K562 (cell line): Measurements from ENCODE around the gene ENTPD3. TPM values are rescaled to one million over a fixed set of nuclear protein-coding genes. Genes with fewer than 3 reads are reported as not detected.
A peak's percentile ranks its signal among the peaks of the same experiment; 100 is the strongest.

Experiments
- DACH1 ChIP-seq: fragments of 450-650 bp; IDR thresholded peaks from 2 replicates; pipeline ENCODE4 v1.6.1; 2018; ENCODE audit not compliant: partially characterized antibody
- JUN ChIP-seq, 2 experiments: sonication (generic) in 1 of 2; formaldehyde crosslinking in 1 of 2; IDR thresholded peaks; 2 replicates each; pipeline versions ENCODE4 v1.6.1 to v1.8.0; 2012 to 2022; ENCODE audit warnings: borderline replicate concordance in 2 of 2, mild to moderate bottlenecking in 2 of 2, improper control_type of control experiment in 1 of 2, low read depth in 1 of 2, low read length in 1 of 2, missing genetic modification reagents in 1 of 2
- MAZ ChIP-seq, 2 experiments: fragments of 450-650 bp in 1 of 2; sonication (generic) in 1 of 2; formaldehyde crosslinking; IDR thresholded peaks in 1 of 2; conservative IDR thresholded peaks in 1 of 2; 2 replicates each; pipeline versions ENCODE4 v1.4.0 to v1.5.0; 2020; ENCODE audit warnings: mild to moderate bottlenecking in 1 of 2, missing genetic modification reagents in 1 of 2
- MCM3 ChIP-seq: fragments of 450-650 bp; IDR thresholded peaks from 2 replicates; pipeline ENCODE4 v1.6.1; 2016
- MEF2D ChIP-seq: conservative IDR thresholded peaks from 2 replicates; pipeline ENCODE4 v1.6.1; 2016; ENCODE audit warnings: low read depth, missing genetic modification characterization, missing compliant biosample characterization
- MNT ChIP-seq, 2 experiments: fragments of 450-650 bp; conservative IDR thresholded peaks; 2 replicates each; pipeline ENCODE4 v1.6.1; 2017; ENCODE audit warnings: mild to moderate bottlenecking in 2 of 2, moderate library complexity in 2 of 2
- MYC ChIP-seq, 2 experiments: fragments of 250-450 bp in 1 of 2; sonication (Bioruptor Pico) in 1 of 2; IDR thresholded peaks; 2 replicates each; pipeline versions ENCODE4 v1.5.1 to v1.6.1; 2012 to 2021; ENCODE audit warnings: low read depth in 2 of 2, borderline replicate concordance in 1 of 2, improper control_type of control experiment in 1 of 2, low read length in 1 of 2, mild to moderate bottlenecking in 1 of 2, moderate library complexity in 1 of 2
- SMARCA4 ChIP-seq: fragments of 450-650 bp; IDR thresholded peaks from 2 replicates; pipeline ENCODE4 v1.6.1; 2016
- SMC3 ChIP-seq: conservative IDR thresholded peaks from 2 replicates; pipeline ENCODE4 v1.6.1; 2011; ENCODE audit warnings: low read depth, low read length, improper control_type of control experiment; ENCODE audit not compliant: insufficient read depth
- ZNF263 ChIP-seq: sonication (generic); formaldehyde crosslinking; IDR thresholded peaks from 2 replicates; pipeline ENCODE4 v1.8.0; 2022; ENCODE audit warnings: mild to moderate bottlenecking, missing genetic modification reagents, borderline replicate concordance
- ZNF445 ChIP-seq: fragments of 250-450 bp; sonication (Bioruptor Pico); IDR thresholded peaks from 2 replicates; pipeline ENCODE4 v1.4.0; 2020; ENCODE audit warnings: low read depth, mild to moderate bottlenecking, moderate library complexity
- ZNF512 ChIP-seq: IDR thresholded peaks from 2 replicates; pipeline ENCODE4 v1.6.1; 2016; ENCODE audit warnings: missing genetic modification characterization, missing compliant biosample characterization
- ZNF696 ChIP-seq: fragments of 250-450 bp; sonication (Bioruptor Pico); conservative IDR thresholded peaks from 2 replicates; pipeline ENCODE4 v1.4.0; 2020; ENCODE audit warnings: mild to moderate bottlenecking, moderate library complexity
- polyA plus RNA-seq, 8 experiments: library from polyadenylated mRNA; depleted of rRNA in 4 of 8; stranded (reverse) in 5 of 8; unstranded in 3 of 8; fragments of >200 nt; fragmentation: Nextera tagmentation in 2 of 8; fragmentation: Illumina TruSeq in 1 of 8; extraction: Ambion mirVana in 2 of 8; extraction: Trizol in 1 of 8; gene quantifications; 2 replicates each; pipeline versions ENCODE4 v1.2.1 to v1.2.3, GENCODE V29; 2011 to 2014; ENCODE audit warnings: inconsistent platforms in 1 of 8, missing spikeins in 1 of 8
- total RNA-seq, 7 experiments: library from RNA; depleted of rRNA in 6 of 7; stranded (reverse); fragments of >200 nt in 6 of 7; fragmentation: Illumina TruSeq in 2 of 7; extraction: Trizol in 2 of 7; gene quantifications; 2 replicates each; pipeline versions ENCODE4 v1.2.1 to v1.2.3, GENCODE V29; 2011 to 2021; ENCODE audit warnings: low replicate concordance in 1 of 7
- TF ChIP-seq, protein P1 (sequence below): IDR thresholded peaks from 3 replicates; pipeline ENCODE4 v1.6.1; 2011; ENCODE audit warnings: borderline replicate concordance, mild to moderate bottlenecking, moderate library complexity; ENCODE audit not compliant: insufficient read length; ENCODE audit errors: extremely low read depth
- TF ChIP-seq, protein P2 (sequence below): fragments of 200-800 bp; sonication (Bioruptor generic); IDR thresholded peaks from 2 replicates; pipeline ENCODE4 v1.6.1; 2017; ENCODE audit warnings: missing genetic modification characterization, missing compliant biosample characterization

The ENTPD3 gene
- total and polyA plus RNA-seq, 9 of the 15 experiments (the other 6 are each of a cell fraction or from before 2014, with no cell fraction given) = 0.23 to 2.1 (median 0.58) TPM

DNA sequence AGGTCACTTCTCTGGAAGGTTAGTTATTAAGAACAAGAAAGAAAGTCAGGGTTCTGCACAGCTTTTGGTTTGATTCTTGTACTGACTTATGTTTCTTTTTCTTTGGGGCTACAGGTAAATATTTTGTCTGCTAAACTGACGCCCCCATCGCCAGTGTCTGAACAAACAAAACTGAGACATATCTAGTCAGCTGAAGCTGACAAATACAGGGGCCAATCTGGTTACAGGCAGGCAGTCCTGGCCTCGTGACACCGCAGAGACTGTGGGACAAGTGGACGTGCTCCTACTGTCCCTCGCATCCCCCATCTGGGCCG is 65.5 kb downstream of the ENTPD3 start (continued):
- TF ChIP-seq MAZ (CRISPR knock-in tag; conservative IDR thresholded peaks at IDR 0.05 in 1 of 2, IDR thresholded peaks at IDR 0.05 in 1 of 2) (no peak), ZNF445 (CRISPR knock-in tag) (no peak), MCM3 (no peak), ZNF696 (CRISPR knock-in tag) (no peak), MEF2D (tag) (no peak), DACH1 (no peak), ZNF263 (CRISPR knock-in tag) (no peak), SMC3 (no peak), SMARCA4 (0 out of 2 replicates have a peak, but pooled peaks have one; percentile 19), ZNF512 (no peak), JUN (IDR thresholded peaks at IDR 0.05; ENCODE audit: borderline replicate concordance, low read depth, low read length) (no peak), JUN (CRISPR knock-in tag; IDR thresholded peaks at IDR 0.05; ENCODE audit: borderline replicate concordance) (no peak), MNT (conservative IDR thresholded peaks at IDR 0.05) (no peak), MYC (IDR thresholded peaks at IDR 0.05; ENCODE audit: low read depth, low read length) (no peak), MYC (CRISPR knock-in tag; IDR thresholded peaks at IDR 0.05; ENCODE audit: borderline replicate concordance, low read depth) (0 out of 2 replicates have a peak, but pooled peaks have one; percentile 60)
- TF ChIP-seq, protein P1, sequence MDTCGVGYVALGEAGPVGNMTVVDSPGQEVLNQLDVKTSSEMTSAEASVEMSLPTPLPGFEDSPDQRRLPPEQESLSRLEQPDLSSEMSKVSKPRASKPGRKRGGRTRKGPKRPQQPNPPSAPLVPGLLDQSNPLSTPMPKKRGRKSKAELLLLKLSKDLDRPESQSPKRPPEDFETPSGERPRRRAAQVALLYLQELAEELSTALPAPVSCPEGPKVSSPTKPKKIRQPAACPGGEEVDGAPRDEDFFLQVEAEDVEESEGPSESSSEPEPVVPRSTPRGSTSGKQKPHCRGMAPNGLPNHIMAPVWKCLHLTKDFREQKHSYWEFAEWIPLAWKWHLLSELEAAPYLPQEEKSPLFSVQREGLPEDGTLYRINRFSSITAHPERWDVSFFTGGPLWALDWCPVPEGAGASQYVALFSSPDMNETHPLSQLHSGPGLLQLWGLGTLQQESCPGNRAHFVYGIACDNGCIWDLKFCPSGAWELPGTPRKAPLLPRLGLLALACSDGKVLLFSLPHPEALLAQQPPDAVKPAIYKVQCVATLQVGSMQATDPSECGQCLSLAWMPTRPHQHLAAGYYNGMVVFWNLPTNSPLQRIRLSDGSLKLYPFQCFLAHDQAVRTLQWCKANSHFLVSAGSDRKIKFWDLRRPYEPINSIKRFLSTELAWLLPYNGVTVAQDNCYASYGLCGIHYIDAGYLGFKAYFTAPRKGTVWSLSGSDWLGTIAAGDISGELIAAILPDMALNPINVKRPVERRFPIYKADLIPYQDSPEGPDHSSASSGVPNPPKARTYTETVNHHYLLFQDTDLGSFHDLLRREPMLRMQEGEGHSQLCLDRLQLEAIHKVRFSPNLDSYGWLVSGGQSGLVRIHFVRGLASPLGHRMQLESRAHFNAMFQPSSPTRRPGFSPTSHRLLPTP = no peak
- TF ChIP-seq, protein P2, sequence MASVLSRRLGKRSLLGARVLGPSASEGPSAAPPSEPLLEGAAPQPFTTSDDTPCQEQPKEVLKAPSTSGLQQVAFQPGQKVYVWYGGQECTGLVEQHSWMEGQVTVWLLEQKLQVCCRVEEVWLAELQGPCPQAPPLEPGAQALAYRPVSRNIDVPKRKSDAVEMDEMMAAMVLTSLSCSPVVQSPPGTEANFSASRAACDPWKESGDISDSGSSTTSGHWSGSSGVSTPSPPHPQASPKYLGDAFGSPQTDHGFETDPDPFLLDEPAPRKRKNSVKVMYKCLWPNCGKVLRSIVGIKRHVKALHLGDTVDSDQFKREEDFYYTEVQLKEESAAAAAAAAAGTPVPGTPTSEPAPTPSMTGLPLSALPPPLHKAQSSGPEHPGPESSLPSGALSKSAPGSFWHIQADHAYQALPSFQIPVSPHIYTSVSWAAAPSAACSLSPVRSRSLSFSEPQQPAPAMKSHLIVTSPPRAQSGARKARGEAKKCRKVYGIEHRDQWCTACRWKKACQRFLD (CRISPR knock-in tag) = no peak
